ENCODE measurements around the gene TMPRSS6. TPM values are rescaled to one million over a fixed set of nuclear protein-coding genes. Genes with fewer than 3 reads are reported as not detected.

Gene TMPRSS6
- total and polyA plus RNA-seq, 4 experiments from 2014 or later = 0.61 to 0.90 TPM; not detected in 2

DNA sequence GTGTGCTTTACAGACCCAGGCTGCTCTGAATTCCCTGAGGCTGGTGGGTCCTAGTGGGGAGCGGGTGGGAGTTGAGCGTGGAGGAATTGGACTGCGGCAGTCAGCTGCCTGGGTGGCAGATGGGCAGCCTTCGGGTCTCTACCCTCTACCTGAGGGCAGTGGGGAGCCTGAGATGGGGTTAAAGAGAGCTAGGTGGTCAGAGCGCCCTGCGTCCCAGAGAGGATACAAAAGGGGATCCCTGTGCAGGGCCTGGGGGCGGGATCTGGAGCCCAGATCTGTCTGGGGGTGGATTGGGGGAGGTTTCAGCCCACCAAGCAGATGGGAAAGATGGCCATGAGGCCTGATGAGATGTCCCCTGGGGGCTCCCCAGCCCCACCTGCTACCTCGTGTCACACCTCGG lies 39.8 kb downstream of the TMPRSS6 start:
- CTCF ChIA-PET (ENCODE audit: partially characterized antibody) = no interaction called here
- H3K27me3 ChIP-seq (ENCODE audit: insufficient read depth, low read length) = no peaks in the 10 kb centered on the region
- H3K36me3 ChIP-seq (ENCODE audit: insufficient read depth, low read length) = no peaks in the 10 kb centered on the region
- H3K4me3 Mint-ChIP-seq = no peak overlapping the region
- H3K27ac ChIP-seq (ENCODE audit: low read depth, low read length) = no peak overlapping the region
- H3K27ac Mint-ChIP-seq = no peak overlapping the region
- no peaks in the 10 kb centered on the region for H3K9me3 ChIP-seq (ENCODE audit: control insufficient read depth in 1 of 2, low read length in 2 of 2)
- POLR2A ChIA-PET (ENCODE audit: partially characterized antibody) = no interaction called here
- peaks cover 7 to 10% of the 10 kb centered on the region in 2 donors for H3K27me3 Mint-ChIP-seq
- peaks cover under 1 to 1% of the 10 kb centered on the region in 2 donors for H3K36me3 Mint-ChIP-seq
- no peaks in the 10 kb centered on the region for H3K9me3 Mint-ChIP-seq
- DNase-seq = no peak
- H3K4me3 ChIP-seq (ENCODE audit: low read length in 2 of 2) = no peak overlapping the region
- H3K4me1 ChIP-seq (ENCODE audit: insufficient read depth, low read length) = no peaks in the 10 kb centered on the region
- intact Hi-C loops (cut with micrococcal nuclease) = no loop called here
- H3K4me1 Mint-ChIP-seq = peaks cover 0 to 2% (median 0%) of the 10 kb centered on the region in 4 donors

DNA sequence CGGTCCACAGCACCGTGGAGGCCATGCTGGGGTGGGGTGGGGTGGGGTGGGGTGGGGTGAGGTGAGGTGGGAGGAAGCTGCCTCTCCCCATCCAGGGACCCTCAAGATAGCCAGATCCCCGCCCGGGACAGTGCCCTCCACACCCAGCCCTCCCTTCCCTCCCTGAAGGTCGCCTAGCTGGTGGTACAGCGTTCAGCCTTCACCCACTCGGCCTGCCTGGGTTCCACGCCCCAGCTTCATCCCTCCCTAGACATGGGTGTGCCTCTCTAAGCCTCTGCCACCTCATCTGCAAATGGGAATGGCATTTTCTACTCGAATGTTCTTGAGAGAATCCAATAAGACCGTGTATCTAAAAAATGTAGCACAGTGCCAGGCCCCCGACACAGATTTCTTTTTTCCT lies 40.2 kb downstream of the TMPRSS6 start:
- no peak overlapping the region for H3K4me3 Mint-ChIP-seq
- Histone ChIP-seq H3K36me3 (ENCODE audit: insufficient read depth, low read length) (no peaks in the 10 kb centered on the region), H3K4me1 (ENCODE audit: insufficient read depth, low read length) (no peaks in the 10 kb centered on the region), H3K27ac (ENCODE audit: low read depth, low read length) (no peak overlapping the region), H3K27me3 (ENCODE audit: insufficient read depth, low read length) (no peaks in the 10 kb centered on the region), H3K9me3 (ENCODE audit: control insufficient read depth in 1 of 2, low read length in 2 of 2) (no peaks in the 10 kb centered on the region), H3K4me3 (ENCODE audit: low read length in 2 of 2) (no peak overlapping the region)
- CTCF ChIA-PET (ENCODE audit: partially characterized antibody) = no interaction called here
- H3K27ac Mint-ChIP-seq = no peak overlapping the region
- intact Hi-C loops (cut with micrococcal nuclease) = no loop called here
- POLR2A ChIA-PET (ENCODE audit: partially characterized antibody) = no interaction called here
- H3K36me3 Mint-ChIP-seq = peaks cover 3 to 5% of the 10 kb centered on the region in 2 donors
- no peaks in the 10 kb centered on the region for H3K9me3 Mint-ChIP-seq
- peaks cover 4 to 10% of the 10 kb centered on the region in 2 donors for H3K27me3 Mint-ChIP-seq
- peaks cover 0 to 2% (median 0%) of the 10 kb centered on the region in 4 donors for H3K4me1 Mint-ChIP-seq
- DNase-seq = no peak

DNA sequence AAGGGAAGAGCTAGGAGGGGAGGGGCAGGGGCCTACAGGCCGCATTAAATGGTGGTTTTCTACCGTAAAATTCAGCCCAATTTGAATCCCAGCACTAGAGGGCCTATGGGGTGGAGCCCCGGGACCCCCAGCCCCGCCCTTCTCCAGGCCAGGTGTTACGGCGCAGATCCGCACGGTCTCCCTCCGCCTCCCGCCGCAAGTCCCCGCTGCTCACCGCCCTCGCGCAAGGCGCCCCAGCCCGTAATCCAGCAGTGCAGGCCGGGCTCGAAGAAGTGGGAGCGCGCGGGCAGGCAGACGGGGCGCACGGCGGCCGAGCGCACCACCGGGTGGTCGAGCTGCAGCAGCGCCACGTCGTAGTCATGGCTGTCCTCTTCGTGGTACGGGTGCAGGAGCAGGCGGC lies 40.7 kb downstream of the TMPRSS6 start:
- Mint-ChIP-seq H3K36me3 (peaks cover 6% of the 10 kb centered on the region in 2 donors), H3K4me1 (peaks cover 0 to 2% (median 0%) of the 10 kb centered on the region in 4 donors), H3K27ac (no peak overlapping the region), H3K4me3 (no peak overlapping the region), H3K27me3 (peaks cover 3 to 10% of the 10 kb centered on the region in 2 donors), H3K9me3 (no peaks in the 10 kb centered on the region)
- Histone ChIP-seq H3K4me1 (ENCODE audit: insufficient read depth, low read length) (no peaks in the 10 kb centered on the region), H3K27me3 (ENCODE audit: insufficient read depth, low read length) (no peaks in the 10 kb centered on the region), H3K4me3 (ENCODE audit: low read length in 2 of 2) (no peak overlapping the region), H3K27ac (ENCODE audit: low read depth, low read length) (no peak overlapping the region), H3K36me3 (ENCODE audit: insufficient read depth, low read length) (no peaks in the 10 kb centered on the region), H3K9me3 (ENCODE audit: control insufficient read depth in 1 of 2, low read length in 2 of 2) (no peaks in the 10 kb centered on the region)
- ChIA-PET CTCF (ENCODE audit: partially characterized antibody) (interaction anchor here (0.6 kb wide), 1 partner anchor 24 kb away, joined by 3 read pairs; no protein-coding TSS in a partner anchor), POLR2A (ENCODE audit: partially characterized antibody) (no interaction called here)
- intact Hi-C loops (cut with micrococcal nuclease) = no loop called here
- DNase-seq = no peak

DNA sequence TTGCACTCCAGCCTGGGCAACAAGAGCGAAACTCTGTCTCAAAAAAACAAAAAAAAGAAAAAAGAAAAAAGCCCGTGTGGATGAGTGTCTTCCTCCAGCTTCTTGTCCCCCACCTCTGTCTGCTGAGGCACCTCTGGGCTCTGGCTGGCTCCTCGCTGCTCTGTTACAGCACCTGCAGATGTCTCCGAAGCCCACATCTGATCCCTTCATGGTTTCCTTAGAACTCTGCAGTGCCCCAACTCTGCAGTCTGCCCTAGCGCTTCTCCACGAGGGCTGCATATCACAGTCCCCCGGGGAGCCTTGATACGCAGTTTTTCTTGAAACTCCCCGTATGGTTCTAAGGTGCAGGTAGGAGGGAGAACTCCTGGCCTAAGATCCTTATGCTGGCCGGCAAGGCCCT lies 42.1 kb downstream of the TMPRSS6 start:
- intact Hi-C loops (cut with micrococcal nuclease) = no loop called here
- peaks cover 6 to 8% of the 10 kb centered on the region in 2 donors for H3K36me3 Mint-ChIP-seq
- no peaks in the 10 kb centered on the region for H3K4me1 ChIP-seq (ENCODE audit: insufficient read depth, low read length)
- ChIA-PET POLR2A (ENCODE audit: partially characterized antibody) (no interaction called here), CTCF (ENCODE audit: partially characterized antibody) (interaction anchor here (1.8 kb wide), 1 partner anchor 9 kb away, joined by 6 read pairs; no protein-coding TSS in a partner anchor)
- H3K27ac Mint-ChIP-seq = no peak overlapping the region
- no peaks in the 10 kb centered on the region for H3K9me3 Mint-ChIP-seq
- H3K9me3 ChIP-seq (ENCODE audit: control insufficient read depth in 1 of 2, low read length in 2 of 2) = no peaks in the 10 kb centered on the region
- H3K4me3 Mint-ChIP-seq = no peak overlapping the region
- DNase-seq = no peak
- H3K4me3 ChIP-seq (ENCODE audit: low read length in 2 of 2) = no peak overlapping the region
- no peaks in the 10 kb centered on the region for H3K36me3 ChIP-seq (ENCODE audit: insufficient read depth, low read length)
- H3K27me3 Mint-ChIP-seq = peaks cover 3 to 10% of the 10 kb centered on the region in 2 donors
- peaks cover 0 to 2% (median 0%) of the 10 kb centered on the region in 4 donors for H3K4me1 Mint-ChIP-seq
- H3K27me3 ChIP-seq (ENCODE audit: insufficient read depth, low read length) = no peaks in the 10 kb centered on the region
- no peak overlapping the region for H3K27ac ChIP-seq (ENCODE audit: low read depth, low read length)

DNA sequence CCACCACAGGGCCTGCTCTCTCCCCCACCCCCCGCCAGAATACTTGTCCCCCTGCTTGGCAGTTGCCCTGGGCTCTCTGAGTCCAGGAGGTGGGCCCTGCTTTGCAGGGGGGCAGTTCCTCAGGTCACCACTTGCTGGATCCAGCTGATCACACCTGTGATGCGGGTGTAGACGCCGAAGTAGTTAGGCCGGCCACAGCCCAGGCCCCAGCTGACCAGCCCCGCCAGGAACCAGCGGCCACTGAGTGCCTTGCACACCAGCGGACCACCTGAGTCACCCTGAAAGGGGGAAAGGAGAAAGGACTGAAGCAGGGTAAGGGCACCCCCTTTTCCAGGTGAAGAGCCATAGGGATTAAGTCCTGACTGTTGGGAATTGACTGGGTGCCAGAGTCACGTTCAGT lies 43.6 kb downstream of the TMPRSS6 start:
- Histone ChIP-seq H3K4me1 (ENCODE audit: insufficient read depth, low read length) (peaks cover under 1% of the 10 kb centered on the region), H3K27ac (ENCODE audit: low read depth, low read length) (no peak overlapping the region), H3K9me3 (ENCODE audit: control insufficient read depth in 1 of 2, low read length in 2 of 2) (no peaks in the 10 kb centered on the region), H3K27me3 (ENCODE audit: insufficient read depth, low read length) (no peaks in the 10 kb centered on the region), H3K36me3 (ENCODE audit: insufficient read depth, low read length) (no peaks in the 10 kb centered on the region), H3K4me3 (ENCODE audit: low read length in 2 of 2) (no peak overlapping the region)
- ChIA-PET CTCF (ENCODE audit: partially characterized antibody) (interaction anchor here (1.0 kb wide), 1 partner anchor 14 kb away, joined by 3 read pairs; no protein-coding TSS in a partner anchor), POLR2A (ENCODE audit: partially characterized antibody) (no interaction called here)
- Mint-ChIP-seq H3K27me3 (peaks cover 3 to 10% of the 10 kb centered on the region in 2 donors), H3K36me3 (peaks cover 6 to 11% of the 10 kb centered on the region in 2 donors), H3K27ac (no peak overlapping the region), H3K4me3 (no peak overlapping the region), H3K4me1 (peaks cover 0 to 4% (median 1%) of the 10 kb centered on the region in 4 donors), H3K9me3 (no peaks in the 10 kb centered on the region)
- no peak for DNase-seq
- intact Hi-C loops (cut with micrococcal nuclease) = no loop called here

DNA sequence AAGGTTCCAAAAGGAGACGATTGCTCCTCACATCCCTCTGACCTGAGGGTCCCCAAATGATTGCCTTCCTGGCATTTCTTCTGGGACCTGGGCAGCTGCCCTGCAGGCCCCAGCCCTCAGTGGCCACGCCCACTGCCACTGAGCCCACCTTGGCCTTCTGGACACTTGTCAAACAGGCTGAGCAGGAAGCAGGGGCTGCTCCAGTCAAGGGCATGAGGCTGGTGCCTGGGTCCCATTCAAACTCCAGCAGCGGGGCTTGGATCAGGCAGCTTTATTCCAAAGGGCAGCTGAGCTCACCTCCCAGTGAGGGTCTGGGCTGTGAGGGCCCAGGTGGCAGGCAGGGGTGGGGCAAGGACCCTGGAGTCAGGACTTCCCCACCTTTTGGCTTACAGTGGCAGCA lies 44.3 kb downstream of the TMPRSS6 start:
- ChIA-PET POLR2A (ENCODE audit: partially characterized antibody) (interaction anchor here (0.6 kb wide), 1 partner anchor 103 kb away, joined by 3 read pairs; no protein-coding TSS in a partner anchor), CTCF (ENCODE audit: partially characterized antibody) (interaction anchor here (1.0 kb wide), 1 partner anchor 15 kb away, joined by 3 read pairs; no protein-coding TSS in a partner anchor)
- H3K4me3 ChIP-seq (ENCODE audit: low read length in 2 of 2) = no peak overlapping the region
- no peaks in the 10 kb centered on the region for H3K27me3 ChIP-seq (ENCODE audit: insufficient read depth, low read length)
- H3K27ac Mint-ChIP-seq = no peak overlapping the region
- H3K9me3 ChIP-seq (ENCODE audit: control insufficient read depth in 1 of 2, low read length in 2 of 2) = no peaks in the 10 kb centered on the region
- no peaks in the 10 kb centered on the region for H3K9me3 Mint-ChIP-seq
- no peak overlapping the region for H3K27ac ChIP-seq (ENCODE audit: low read depth, low read length)
- peaks cover 8% of the 10 kb centered on the region for H3K4me1 ChIP-seq (ENCODE audit: insufficient read depth, low read length)
- peaks cover 2 to 10% of the 10 kb centered on the region in 2 donors for H3K27me3 Mint-ChIP-seq
- no peaks in the 10 kb centered on the region for H3K36me3 ChIP-seq (ENCODE audit: insufficient read depth, low read length)
- intact Hi-C loops (cut with micrococcal nuclease) = no loop called here
- no peak for DNase-seq
- H3K4me1 Mint-ChIP-seq = peaks cover 3 to 7% (median 4%) of the 10 kb centered on the region in 4 donors
- peaks cover 6 to 15% of the 10 kb centered on the region in 2 donors for H3K36me3 Mint-ChIP-seq
- no peak overlapping the region for H3K4me3 Mint-ChIP-seq

DNA sequence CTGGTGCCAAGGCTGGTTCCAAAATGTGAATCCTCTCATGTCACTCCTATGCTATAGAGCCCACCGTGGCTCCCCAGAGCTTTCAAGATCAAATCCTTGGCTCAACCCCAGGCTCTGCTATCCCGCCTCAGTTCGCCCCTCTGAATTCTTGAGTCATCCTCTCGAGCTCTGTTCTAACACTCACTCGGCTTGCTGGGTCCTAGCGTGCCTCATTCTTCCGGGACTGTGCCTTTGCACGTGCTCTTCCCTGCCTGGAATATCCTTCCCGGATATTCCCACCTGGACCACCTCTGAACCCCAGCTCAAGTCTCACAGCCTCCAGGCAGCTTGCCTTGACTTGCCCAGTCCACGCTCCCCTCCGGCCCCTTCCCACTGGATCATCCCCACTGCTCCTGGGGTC lies 45.0 kb downstream of the TMPRSS6 start:
- no peaks in the 10 kb centered on the region for H3K27me3 ChIP-seq (ENCODE audit: insufficient read depth, low read length)
- H3K36me3 Mint-ChIP-seq = peaks cover 6 to 19% of the 10 kb centered on the region in 2 donors
- H3K27ac Mint-ChIP-seq = peak overlapping the region in 1 of 7 donors; percentile 70
- no peaks in the 10 kb centered on the region for H3K36me3 ChIP-seq (ENCODE audit: insufficient read depth, low read length)
- H3K9me3 Mint-ChIP-seq = no peaks in the 10 kb centered on the region
- ChIA-PET CTCF (ENCODE audit: partially characterized antibody) (no interaction called here), POLR2A (ENCODE audit: partially characterized antibody) (interaction anchor here (0.8 kb wide), 1 partner anchor 135 kb away, joined by 3 read pairs; no protein-coding TSS in a partner anchor)
- DNase-seq = no peak
- no peak overlapping the region for H3K27ac ChIP-seq (ENCODE audit: low read depth, low read length)
- H3K4me3 ChIP-seq (ENCODE audit: low read length in 2 of 2) = no peak overlapping the region
- peaks cover 0 to 5% of the 10 kb centered on the region in 2 donors for H3K27me3 Mint-ChIP-seq
- peaks cover 14% of the 10 kb centered on the region for H3K4me1 ChIP-seq (ENCODE audit: insufficient read depth, low read length)
- intact Hi-C loops (cut with micrococcal nuclease) = no loop called here
- no peaks in the 10 kb centered on the region for H3K9me3 ChIP-seq (ENCODE audit: control insufficient read depth in 1 of 2, low read length in 2 of 2)
- peaks cover 4 to 10% (median 8%) of the 10 kb centered on the region in 4 donors for H3K4me1 Mint-ChIP-seq
- H3K4me3 Mint-ChIP-seq = no peak overlapping the region
